NCI-H1105 (cell line): ENCODE data around the gene KLK11.

Source experiments
- DNase-seq: peaks from one replicate; lab custom pipeline; 2025; lab: John Stamatoyannopoulos, UW

KLK11 gene, protein sequence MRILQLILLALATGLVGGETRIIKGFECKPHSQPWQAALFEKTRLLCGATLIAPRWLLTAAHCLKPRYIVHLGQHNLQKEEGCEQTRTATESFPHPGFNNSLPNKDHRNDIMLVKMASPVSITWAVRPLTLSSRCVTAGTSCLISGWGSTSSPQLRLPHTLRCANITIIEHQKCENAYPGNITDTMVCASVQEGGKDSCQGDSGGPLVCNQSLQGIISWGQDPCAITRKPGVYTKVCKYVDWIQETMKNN

DNA sequence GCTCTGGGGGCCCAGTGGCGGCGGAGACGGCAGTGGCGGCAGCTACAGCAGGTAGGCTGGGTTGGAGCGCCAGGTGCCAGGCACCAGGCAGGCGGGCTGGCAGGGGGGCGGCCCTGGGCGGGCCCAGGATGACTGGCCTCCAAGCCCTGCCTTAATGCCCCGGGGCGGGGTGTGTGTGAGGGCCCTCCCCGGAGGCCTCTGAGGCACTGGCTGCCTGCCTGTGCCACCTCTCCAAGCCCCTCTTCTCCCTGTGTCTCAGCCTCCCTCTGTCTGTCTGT is at the start of gene KLK11:
Gene KLK11 (minus strand): TSS at position 63 of the 278 bp plus-strand sequence. CDS start 985 bp downstream, outside the sequence.
- DNase-seq, result peak; percentile 50

DNA sequence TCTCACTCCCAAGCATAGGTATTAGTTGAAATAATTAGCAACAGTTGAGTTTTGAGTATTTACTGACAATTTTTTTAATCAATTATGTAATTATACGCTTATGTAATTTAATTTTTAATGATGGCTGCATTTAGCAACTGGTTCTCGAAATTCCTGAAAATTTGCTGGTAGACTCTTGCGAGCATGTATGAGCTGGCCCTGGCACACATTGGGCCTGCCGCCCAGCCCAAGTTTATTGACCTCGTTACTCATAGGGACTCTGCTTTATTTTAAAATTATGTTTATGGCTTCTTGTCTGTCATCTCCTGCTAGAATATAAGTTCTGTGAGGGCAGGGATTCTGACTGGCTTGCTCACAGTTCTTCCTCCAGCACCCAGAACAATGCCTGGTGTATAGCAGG is 49.6 kb upstream of the KLK11 start:
- DNase-seq, result no peak

DNA sequence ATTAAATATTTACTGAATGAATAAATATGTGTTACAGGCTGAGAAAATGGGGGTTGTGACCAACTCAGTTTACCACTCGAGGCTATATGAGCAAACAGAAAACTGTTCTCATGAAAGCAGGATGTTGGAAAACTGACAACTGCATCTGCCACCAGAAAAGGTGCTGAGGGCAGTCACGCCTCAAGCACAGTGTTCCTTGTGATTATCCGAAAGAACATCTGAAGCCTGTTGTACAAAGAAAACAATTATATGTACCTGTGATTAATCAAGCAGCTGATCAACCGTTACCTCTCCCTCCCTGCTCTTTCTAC is 44.6 kb upstream of the KLK11 start:
- no peak for DNase-seq

DNA sequence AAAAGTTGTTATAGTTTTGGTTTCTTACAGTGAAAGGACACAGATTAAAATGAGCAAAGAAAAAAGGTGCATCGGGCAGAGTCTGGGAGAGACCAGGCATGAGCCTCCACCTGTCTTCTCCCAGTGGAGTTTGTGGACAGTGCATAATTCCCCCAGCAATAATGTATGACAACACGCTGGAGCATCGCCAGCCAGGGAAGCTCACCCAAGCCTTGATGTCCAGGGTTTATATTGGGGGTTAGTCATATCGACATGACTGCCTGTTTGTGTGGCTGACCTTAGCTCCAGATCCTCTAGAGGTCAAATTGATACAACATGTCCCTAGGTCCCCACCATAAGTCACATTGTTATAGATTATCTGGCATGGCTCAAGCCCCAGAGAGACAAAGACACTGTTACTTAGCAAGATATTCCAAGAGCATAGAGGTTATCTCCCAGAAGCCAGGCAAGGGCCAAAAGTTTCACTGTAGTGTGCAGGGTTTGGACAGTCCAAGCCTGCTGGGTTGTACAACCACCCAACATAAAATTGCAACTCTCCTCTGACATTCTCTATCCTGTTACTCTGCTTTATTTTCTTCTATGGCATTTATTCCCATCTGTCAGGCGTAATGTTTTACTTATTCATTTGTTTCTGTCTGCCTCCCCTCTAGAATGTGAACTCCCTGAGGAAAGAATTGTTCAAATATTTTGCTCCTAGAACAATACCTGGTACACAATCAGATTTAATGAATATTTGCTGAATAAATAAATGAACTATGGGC is 44.1 kb upstream of the KLK11 start:
- no peak for DNase-seq

DNA sequence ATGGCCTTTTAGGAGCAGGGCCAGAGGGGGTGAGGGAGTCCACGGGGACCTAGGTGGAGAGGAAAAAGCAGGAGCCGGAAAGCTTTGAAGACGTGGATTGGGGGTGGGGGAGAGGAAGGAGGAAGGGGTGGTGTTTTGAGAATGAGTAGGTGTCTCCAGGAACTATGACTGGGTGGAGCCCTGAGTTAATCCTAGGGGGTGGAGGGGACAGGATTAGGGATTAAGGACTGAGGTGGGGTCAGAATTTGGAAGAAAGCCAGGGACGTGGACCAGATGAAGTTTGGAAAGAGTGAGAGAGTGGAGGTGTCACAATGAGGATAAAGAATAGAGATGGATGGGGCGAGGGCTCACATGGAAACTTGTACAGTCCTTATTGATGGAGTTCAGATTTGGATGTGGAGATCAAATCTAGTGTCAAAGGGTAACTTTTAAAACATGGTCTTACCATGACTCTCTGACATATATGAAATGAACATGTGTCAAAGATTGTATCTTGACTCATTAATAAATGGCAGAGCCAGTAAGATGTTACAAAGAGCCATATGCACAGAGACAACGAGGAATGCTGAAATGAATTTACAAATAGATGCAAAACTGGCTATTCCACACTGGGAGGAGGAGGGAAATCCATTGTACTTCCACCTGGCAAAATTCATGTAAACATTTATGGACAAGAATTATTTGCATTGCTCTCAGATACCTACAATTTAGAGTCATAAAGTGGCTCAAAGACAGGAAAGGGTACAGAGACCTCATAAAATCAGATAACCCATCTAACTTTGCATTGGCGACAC is 40.2 kb upstream of the KLK11 start:
- no peak for DNase-seq

DNA sequence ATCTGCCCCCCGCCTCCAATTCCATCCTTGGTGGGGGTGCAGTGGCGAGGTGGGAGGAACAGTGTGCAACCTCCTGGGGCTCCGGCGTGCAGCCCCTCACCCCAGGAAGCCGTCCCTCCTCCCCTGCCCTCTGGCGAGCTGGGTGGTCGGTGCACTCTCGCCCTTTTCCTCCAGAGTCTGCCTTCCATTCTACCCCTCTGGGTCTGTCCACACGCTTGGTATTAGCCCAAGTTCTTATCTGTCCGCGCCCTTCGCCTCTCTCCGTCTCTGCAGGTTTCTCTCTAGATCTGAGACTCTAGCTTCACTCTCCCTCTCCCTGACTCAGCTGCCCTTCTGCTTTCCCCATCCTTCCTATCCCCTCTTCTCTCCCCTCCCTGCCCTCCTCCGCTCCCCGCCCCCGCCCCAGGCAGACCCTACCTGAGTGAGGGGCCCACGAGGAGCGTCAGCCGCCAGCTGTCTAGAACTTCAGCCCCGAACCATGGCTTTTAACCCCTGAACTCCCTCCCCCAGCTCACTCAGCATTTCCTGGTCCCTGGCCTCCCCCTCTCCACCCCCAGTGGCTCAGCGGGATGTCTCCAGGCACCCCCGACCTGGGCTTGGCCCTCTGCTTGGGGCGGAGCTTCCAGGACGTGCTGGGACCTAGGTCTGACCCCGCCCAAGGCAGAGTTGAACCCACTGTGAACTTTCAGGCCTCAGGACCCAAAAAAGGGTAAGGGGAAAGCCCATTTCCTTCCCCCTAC is 39.0 kb upstream of the KLK11 start:
- no peak for DNase-seq

DNA sequence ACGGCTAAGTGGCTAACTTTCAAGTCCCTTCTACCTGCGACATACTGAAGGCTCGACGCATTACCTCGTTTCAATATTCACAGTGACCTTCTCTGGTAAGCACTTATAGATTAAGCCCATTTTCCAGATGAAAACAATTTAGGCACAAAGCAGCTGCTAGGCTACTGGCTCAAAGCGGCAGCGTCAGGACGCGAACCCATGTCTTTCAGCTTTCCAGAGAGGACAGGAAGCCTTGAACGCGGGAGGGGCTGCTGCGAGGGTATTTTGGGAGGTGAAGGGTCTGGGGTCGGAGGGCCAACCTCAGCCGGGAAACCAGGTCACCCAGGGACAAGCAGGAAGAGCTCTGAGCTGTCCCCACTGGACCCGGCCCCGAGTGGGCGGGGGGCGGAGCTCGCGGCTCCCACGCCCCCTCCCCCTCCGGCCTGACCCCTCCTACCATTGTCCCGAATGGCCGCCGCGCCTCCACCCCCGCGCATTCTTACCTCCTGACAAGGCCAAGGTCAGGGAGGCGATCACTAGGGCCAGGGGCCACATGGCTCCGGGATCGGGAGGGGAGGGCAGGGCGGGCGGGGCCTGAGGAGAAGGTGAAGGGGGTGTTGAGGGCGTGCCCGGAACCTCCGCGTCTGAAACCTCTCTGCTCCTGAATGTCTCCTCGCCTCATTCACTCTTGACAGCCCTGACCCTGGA is 38.3 kb upstream of the KLK11 start, which contains the start of gene KLK13:
Gene KLK13 (minus strand): TSS at position 559 of the 687 bp plus-strand sequence. CDS start 25 bp downstream, at position 534.
- no peak for DNase-seq

DNA sequence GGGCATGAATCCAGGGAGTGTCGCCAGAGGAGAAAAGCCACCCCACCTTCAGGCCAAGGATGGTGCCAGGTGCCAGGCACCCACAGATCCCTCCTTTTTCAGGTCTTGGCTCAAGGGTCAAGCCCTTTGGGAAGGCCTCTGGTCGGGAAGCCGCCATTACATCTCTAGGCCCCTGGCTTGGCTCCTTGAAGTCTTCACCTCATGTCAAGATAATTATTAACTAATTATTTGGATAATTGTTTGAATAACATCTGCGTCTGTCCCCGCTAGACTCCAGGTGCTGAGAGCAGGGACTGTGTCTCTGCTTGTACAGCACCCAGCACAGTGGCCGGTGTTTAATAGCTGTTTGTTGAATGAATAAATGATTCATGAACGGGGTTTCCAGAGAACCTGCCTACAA is 37.2 kb upstream of the KLK11 start:
- no peak for DNase-seq

DNA sequence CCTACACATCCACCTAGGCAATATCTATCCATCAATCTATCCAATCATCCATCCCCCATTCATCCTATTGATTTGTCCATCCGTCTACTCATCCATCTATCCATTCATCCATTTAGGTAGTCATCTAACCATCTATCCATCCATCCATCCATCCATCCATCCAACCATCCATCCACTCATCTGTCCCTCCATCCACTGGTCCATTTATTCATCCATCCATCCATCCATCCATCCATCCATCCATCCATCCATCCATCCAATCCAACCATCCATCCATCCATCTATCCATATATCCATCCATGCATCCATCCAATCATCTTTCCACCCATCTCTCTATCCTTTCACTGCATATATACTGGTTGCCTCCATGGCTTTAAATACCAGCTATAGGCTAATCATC is 34.6 kb upstream of the KLK11 start:
- DNase-seq, result no peak

DNA sequence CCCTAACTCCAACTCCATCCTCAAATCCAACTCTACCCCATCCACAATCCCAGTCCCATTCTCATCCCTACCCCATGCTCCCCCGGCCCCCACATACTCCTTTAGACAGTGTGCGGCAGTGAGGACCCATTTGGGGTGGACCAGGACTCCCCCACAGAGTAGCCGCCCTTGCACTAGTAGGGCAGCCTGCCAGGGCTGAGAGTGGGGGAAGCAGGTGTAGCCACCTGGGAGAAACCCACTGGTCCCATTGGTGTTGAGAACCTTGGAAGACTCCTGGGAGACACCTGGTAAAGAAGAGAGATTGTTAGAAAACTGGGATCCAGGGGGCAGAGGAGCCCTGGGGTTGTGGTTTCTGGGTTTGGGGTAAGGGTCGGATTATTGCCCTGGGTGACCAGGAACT is 33.9 kb upstream of the KLK11 start:
- no peak for DNase-seq

DNA sequence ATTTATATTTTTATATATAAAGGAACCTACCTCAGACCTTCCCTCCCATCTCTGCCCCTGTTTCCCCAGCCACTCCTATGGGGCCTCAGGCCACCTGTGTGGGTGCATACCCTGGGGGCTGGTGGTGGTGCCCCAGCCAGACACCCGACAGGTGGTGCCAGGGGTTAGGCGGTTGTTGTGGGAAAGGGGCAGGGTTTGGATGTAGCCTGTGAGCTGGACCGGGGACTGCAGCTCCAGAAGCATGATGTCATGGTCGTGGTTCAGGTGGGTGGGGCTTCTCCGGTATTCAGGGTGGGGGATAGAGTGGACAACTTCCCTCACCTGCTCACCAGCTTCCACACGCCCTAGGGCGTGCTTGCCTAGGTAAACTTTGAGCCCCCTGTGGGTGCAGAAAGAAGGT is 33.3 kb upstream of the KLK11 start:
- DNase-seq, result no peak

DNA sequence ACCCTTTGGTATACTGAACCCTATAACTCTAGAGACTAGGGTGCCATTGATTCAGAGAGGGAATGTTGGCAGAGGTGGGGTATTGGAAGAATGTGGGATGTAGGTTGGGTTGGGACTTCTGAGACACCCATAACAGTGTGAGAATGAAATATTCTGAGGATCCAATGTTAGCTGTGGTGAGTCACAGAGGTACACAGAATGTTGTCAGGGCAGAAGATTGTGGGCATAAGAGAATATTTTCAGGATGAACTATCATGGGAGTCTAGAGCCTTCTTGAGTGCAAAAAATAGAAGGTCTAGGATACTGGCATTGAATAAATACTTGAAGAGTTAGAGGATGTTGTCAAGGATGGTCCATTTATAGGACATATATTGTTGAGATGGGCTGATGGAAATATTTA is 29.4 kb upstream of the KLK11 start:
- no peak for DNase-seq

DNA sequence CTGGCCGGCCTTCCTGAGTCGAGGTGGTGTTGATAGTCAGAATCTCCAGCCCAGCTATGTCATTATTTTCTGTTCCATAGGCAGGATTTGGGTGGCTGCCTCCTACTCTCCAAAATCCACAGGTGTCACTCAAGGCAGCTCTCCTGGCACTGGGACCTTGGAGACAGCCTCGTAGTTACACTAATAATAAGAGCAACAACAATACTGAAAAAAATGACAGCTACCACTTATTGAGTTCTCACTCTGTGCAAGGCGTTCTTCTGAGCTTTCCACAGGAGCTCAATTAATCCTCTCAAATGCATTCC is 20.6 kb upstream of the KLK11 start:
- no peak for DNase-seq

DNA sequence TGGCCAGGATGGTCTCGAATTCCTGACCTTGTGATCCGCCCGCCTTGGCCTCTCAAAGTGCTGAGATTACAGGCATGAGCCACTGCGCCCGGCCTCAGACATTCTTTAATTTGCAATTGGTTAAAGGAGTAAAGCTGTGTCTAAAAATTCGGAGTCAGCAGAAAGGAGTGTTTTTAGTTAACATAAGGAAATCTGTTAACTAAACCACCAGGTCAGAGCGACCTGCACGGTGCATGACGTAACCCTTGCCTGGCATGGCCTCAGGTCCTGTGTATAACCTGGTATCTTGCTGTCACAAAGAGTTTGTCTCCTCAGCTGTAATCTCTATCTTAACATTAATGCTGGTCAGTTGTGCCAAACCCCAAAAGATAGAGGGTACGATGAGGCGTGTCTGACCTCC is 17.9 kb upstream of the KLK11 start:
- DNase-seq, result no peak

DNA sequence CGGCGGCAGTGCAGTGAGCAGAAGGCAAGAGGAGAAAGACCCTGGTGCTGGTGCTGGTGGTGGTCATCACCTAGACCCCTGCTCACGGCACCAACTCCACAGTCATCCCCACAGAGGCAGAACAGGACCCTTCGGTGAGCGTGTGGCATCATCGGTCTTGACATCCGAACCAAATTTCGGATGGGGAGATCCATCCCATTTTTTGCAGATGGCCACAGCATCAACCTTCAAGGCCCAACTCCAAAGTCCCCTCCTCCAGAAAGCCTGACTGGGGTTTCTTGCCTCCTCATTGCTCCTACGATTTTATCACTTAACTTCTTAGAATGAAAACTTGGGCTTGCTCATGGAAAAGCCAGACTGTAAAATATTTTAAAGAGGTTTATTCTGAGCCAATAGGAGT is 17.1 kb upstream of the KLK11 start:
- DNase-seq, result no peak

DNA sequence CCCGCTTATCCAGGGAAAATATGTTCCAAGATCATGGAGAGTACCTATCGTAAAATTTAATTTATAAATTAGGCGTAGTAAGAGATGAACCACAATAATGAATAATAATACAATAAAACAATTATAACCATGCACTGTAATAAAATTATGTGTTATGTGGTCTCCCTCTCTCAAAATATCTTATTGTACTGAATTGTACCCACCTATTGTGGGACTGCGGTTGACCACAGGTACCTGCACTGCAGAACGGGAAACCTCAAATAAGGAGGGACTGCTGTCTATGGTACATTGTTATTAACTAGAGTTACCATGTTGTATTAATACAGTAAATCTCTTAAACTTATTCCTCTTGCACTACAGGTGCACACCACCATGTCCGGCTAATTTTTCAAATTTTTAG is 13.7 kb upstream of the KLK11 start:
- DNase-seq, result no peak

DNA sequence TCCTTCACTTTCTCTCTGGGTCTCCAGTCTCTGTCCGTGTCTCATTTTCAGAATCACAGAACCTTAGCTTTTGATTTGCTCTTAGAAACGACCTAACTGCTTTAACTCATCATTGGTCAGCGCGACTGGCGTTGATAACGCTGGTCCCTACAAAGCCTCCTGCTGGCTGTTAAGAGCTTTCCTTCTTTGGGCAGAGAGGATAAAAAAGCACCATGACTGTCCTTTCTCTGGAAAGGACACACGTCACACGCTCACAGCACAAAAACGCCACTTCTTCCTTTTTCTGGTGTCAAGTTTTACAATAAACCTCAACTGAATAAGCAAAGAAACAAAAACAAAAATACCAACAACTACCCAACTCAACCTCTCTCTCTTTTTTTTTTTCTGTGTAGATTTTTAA is 10.1 kb upstream of the KLK11 start:
- DNase-seq, result no peak

DNA sequence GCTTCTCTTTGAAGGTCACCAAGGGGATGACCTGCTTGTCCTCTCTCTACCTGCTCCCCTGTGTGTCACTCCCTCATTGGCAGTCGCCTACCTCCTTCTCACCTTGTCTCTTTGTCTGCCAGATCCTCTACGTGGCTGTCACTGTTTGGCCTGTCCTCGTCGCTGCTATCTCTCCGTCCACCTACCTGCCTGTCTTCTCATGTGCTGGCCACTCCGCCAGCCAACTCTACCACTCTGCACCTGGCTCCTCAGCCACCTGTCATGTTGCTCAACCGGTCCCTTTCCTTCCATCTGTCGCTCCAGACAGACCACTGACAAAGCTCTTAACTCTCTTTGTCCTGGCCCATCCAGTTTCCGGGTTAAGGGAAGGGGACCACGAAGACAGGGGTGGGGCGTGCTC is 8.3 kb upstream of the KLK11 start, which contains the start of gene KLK12:
Gene KLK12 (minus strand): TSS at position 299 of the 400 bp plus-strand sequence. CDS start 381 bp downstream, outside the sequence.
- no peak for DNase-seq

DNA sequence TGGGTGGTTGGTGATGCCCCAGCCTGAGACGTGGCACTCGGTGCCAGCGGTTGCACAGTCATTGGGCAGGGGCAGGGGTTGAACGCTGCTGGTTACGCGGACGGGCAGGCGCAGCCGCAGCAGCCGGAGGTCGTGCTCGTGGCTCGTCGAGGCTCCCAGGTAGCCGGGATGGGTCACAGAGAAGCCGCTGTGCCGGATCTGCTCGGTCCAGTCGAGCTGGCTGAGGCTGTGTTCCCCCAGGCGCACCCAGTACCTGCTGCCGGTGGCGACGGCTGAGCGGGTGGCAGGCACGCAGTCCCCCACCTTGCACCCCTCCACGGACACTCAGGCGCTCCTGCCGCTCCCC is 5.4 kb upstream of the KLK11 start:
- DNase-seq, result no peak

DNA sequence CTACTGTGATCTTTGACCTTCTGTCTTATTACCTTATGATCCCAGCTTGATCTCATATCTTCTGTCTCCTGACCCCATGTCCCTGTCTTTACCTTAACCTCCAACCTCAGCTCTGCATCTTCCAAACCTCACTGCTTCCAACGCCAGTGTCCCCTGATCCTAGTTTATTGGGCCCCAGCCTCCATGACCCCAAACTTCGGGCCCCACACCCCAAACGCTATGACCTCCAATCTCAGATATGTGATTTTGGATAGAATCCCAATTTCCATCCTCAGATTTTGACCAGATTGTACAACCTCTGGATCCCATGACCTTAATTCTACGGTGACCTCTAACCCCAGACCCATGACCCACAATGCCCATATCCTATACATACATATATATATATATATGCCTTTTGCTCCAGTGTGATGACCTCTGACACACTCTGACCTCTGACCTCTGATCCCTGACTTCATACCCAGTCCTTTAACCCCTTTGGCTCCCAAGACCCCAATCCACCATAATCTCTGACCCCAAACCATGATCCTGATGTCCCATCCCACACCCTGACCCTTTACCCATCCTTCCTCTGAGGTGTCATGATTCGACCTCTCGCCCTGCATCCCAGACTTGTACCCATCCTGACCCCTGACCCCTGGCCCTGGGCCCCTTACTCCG is 4.9 kb upstream of the KLK11 start:
- no peak for DNase-seq

DNA sequence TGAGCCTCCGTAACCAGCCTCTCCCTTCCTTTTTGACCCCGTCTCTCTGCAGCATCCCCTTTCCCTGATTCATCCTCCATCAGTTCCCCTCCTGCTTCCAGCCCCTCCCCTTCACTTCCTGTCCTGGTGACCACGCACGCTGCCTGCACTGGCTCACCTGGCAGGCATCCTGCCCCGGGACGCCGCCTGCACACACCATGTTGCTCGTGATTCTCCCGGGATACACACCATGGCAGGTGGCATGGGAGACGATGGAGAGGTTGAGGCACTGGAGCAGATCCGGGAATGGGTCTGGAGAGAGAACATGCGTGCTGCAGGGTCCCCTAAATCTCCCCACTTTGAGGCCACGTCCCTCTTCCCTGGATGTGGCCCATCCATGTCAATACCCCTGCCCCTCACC is 4.2 kb upstream of the KLK11 start:
- DNase-seq, result no peak

DNA sequence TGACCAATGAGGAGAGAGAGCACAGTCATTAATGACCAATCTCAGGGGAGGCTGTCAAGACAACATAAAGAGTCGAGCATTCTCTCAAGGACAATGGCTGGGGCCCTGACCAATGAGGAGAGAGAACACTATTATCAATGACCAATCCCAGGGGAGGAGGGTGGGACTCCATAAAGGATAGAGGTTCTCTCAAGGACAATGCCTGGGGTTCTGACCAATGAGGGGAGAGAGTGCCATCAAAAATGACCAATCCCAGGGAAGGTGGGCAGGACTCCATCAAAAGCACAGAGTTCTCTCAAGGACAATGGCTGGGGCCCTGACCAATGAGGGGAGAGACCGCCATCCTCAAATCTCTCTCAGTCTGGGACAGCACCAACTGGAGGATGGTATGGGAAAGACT is 3.3 kb upstream of the KLK11 start:
- DNase-seq, result no peak
